Amniotic epithelial cell (primary cell): Measurements from ENCODE around the gene CDC40.
"Not testable (repeated sequence)": the region's sequence is repeated elsewhere in the genome, so short reads cannot be mapped to it uniquely, and the experiment has no call there.

Source experiments
- DNase-seq: peaks from one replicate; pipeline ENCODE4 v3.0.0-alpha.2; 2010; ENCODE audit warnings: low read depth

Gene CDC40

GRCh38 chr6:110201151-110201884 lies 21.1 kb downstream of the CDC40 start:
- DNase-seq: no peak

GRCh38 chr6:110207652-110208051 lies 27.4 kb downstream of the CDC40 start:
- no peak for DNase-seq

DNA sequence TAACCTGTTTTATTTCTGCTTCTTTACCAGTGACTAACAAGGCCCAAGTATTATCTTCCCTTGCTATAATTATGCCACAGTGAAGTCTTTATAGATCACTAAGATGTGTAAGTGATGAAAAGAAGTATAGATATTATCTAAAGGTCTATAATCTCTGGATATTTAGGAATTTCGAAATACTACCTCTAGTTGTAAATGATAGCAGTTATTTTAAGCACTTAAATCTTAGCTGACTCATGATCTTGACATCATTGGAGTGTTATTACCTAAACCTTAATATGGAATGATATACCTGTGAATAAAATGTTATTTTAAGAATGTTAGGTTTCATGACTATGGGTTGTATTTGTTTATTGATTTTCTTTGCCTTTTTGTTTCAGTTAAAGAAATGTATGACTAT lies 31.5 kb downstream of the CDC40 start:
- peak; percentile 2 for DNase-seq

DNA sequence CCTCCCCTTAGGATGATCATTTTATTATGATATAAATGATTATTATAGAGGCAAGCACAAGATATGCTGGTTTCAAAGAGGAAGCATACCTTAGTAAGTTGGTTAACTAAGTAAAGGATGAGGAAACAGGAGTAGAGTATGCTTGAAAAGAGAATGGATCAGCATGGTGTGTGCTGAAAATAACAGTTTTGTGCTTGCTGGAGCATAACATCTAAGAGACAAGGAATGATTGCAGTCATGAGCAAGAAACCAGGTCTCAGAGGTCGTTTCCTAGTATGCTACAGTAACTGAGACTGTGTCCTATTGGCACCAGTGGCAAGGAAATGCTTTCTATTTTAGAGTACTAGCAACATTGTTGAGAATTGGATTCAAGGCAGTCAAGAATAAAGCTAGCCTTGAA lies 34.1 kb downstream of the CDC40 start:
- no peak for DNase-seq

- DNase-seq: no peak
These were observed 35.9 kb downstream of the CDC40 start for GRCh38 chr6:110216140-110216539.

DNA sequence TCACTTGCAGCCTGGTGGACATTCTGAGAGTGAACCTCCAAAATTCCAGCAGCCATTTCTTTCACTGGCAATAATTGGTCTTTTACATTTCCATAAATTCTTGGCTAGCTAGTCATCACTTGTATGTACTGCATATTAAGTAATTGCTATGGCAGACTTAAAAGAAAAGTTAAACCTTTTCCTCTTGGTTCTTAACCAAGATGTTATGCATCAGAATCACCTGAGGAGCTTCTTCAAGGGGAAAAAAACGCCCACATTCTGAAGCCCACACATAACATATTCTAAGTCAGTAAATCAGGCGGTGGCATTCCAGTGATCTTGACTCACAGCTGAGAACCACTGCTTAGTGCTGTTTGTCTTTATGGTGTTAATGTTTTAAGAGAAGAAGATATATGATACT lies 37.0 kb downstream of the CDC40 start:
- DNase-seq: peak; percentile 36

GRCh38 chr6:110221738-110222137 lies 41.5 kb downstream of the CDC40 start:
- DNase-seq: peak; percentile 2

GRCh38 chr6:110226261-110226660 lies 46.0 kb downstream of the CDC40 start:
- no peak for DNase-seq

- DNase-seq: peak; percentile 15
These were observed 52.2 kb downstream of the CDC40 start for GRCh38 chr6:110232450-110232849.

GRCh38 chr6:110233770-110234374 lies 53.6 kb downstream of the CDC40 start:
- DNase-seq: peak; percentile 6

- DNase-seq: not testable (repeated sequence)
These were observed 55.8 kb downstream of the CDC40 start for GRCh38 chr6:110236007-110236406.

DNA sequence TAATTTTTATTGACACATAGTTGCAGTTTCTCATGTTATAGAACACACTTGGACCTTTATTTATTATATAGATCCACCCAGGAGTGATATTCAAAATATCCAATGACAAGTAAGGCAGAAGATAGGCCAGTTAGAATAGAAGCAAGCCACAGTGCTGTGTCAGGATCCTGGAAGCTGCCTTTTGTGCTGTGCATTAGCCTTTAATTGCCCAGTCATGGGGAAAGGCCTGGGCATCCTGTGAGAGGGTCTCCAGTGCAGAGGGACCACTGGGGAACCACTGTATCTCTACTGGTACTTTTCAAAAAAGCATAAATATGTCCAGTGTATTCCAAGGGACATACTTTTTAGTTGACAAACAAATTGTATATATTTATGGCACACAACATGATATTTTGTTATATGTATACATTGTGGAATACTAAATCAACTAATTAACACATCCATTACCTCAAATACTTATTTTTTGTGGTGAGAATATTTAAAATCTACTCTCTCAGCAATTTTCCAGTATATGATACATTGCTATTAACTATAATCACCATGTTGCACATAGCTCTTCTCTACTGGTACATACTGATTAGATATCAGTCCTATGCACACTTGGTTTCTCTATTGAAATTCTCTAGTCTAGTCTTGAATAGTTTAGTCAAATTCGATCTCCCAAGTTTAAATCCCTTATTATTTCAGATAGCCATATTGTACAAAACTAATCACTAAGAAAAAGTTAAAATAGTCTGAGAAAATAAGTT lies 59.5 kb downstream of the CDC40 start:
- no peak for DNase-seq

GRCh38 chr6:110244621-110245020 lies 64.4 kb downstream of the CDC40 start:
- DNase-seq: peak; percentile 10

GRCh38 chr6:110246378-110246777 lies 66.2 kb downstream of the CDC40 start:
- DNase-seq: no peak

GRCh38 chr6:110246900-110247546 lies 66.8 kb downstream of the CDC40 start:
- DNase-seq: no peak

DNA sequence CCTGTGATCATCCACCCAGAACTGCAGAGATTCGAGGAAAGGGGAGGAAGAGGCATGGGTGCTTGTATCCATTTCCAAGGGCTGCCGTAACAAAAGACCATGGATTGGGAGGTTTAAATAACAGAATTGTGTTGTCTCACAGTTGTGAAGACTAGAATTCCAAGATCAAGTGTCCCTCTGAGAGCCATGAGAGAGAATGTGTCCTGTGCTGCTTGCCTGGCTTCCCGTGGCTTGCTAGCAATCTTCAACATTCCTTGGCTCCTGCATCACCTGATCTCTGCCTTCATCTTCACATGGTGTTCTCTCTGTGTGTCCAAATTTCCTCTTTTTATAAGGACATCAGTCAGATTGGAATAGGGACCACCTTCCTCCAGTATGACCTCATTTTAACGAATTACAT lies 69.8 kb downstream of the CDC40 start:
- no peak for DNase-seq

DNA sequence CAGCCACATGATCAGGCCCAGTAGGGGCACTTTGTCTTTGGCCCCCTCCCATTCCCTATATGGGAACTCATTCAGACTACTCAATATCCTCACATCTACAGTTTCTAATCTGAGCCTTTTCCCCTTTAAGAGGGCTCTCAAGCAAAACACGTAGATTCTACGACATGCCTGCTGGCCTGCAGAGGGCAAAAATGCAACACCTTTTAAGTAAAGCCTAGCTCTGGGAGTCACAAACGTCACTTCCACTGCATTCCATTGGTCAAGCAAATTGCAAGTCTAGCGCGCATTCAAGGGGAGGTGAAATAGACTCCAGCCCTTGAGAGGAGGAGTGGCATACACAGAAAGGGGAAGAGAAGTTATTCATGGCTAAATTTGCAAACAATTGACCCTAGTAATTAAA lies 70.6 kb downstream of the CDC40 start:
- no peak for DNase-seq

DNA sequence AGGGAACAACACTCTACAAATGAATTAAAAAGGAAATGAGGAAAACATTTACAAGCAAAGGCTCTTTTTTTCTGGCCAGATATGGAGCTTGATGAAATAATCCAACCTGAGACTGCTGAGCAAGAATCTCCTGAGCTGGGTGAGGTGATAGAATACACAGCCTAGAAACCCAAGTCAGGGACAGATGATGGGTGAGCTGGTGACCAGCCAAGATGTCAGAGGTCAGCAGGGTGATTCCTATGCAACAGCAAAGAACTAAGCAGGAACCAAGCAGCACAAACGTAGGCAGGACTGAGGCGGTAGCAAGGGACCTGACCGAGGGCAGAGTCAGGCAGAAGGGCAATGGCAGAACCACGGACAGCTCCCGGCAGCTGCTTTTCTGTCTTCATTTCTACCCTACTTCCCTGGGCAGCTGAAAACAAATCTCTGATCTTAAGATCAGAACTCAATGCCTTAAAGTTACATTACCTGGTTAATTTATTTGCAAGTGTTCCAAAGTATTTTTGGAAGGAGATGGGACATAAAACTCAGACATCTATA lies 75.1 kb downstream of the CDC40 start:
- DNase-seq: peak; percentile 41

GRCh38 chr6:110256366-110256765 lies 76.1 kb downstream of the CDC40 start:
- no peak for DNase-seq

DNA sequence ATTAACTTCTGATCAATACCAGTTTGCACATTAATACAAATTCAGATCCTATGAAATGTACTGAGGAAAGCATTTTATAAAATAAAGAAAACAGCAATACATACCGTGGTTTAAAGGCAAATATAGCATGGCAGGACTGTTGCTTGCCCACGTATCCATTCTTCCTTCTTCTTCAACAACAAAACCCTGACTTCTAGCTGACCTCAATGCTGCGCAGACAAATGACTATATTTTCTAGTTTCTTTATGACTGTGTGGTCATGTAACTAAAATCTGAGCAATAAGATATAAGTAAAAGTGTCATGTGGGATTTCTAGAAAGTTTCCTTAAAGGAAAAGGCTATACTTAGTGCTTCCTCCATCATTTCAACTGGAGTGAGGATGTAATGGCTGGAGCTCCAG lies 85.0 kb downstream of the CDC40 start:
- DNase-seq: no peak

DNA sequence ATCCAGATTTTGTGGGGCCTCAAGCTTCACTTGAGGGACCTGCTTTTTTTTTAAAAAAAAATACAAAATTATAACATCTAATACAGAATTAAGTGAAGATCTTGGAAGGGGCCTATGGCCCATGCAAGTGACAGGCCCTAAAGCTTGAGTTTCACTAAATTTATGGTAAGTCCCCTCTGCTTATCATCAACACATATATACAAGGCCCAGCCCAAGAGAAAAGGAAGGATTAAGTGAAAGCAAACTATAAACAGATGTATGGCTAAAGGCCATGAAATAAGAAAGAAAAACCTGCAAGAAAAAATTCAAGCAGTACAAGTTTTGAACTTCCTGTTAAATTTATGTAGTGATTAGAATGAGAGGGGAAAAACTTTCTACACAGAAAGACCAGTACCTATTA lies 86.8 kb downstream of the CDC40 start:
- DNase-seq: no peak

DNA sequence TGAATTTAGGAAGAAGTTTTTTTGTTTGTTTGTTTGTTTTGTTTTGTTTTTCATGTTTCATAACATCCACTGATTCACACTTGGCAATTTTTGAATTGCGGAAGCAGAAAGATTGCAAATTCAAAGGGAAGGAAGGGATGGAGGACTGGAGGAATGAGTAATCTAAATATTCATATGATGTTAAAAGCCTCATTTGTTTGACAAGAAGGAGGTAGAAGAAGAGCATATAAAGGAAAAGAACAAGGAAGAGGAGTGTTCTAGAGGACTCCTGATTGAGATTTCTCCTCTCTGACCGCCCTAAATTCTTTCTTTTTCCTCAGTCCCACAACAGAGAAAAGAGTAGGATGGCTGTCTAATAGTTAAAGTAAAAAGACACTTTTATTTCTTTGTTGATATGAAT lies 89.4 kb downstream of the CDC40 start:
- no peak for DNase-seq
